ENCODE results near the gene RPL12.

RPL12 gene

DNA sequence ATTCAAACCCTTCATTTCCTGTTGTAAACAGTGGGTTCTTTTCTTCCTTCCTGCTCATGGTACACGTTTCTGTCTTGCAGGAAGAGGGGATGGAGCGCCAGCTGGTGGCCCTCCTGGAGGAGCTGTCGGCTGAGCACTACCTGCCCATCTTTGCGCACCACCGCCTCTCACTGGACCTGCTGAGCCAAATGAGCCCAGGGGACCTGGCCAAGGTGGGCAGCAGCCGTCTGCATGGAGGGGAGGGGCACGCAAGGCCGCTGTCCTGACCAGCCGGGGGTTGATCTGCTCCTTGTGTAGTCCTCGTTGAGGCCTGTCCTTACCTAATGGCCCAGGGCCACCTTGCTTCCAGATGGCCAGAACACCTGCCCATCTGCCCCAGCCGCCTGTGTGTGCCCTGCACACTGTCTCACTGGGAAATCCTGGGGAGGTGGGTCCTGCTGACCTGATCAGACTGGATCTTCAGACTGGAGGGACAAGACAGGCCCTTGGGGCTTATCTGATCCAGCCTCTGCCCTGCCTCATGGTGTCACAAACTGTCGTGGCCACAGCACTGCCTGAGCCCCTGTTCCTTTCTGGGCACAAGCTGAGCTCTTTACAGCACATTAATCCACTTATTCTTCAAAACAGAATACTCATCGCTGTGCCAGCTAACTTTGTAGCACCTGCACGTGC, 44.8 kb upstream of the RPL12 start:
- Histone ChIP-seq H3K27me3 (ENCODE audit: insufficient read depth, low read length, poor library complexity) (no peaks in the 10 kb centered on the region), H3K4me1 (ENCODE audit: insufficient read depth, low read length) (no peaks in the 10 kb centered on the region), H2AFZ (ENCODE audit: low read depth, low read length) (no peak overlapping the region), H3K9ac (ENCODE audit: low read depth, low read length) (no peak overlapping the region), H3K4me2 (ENCODE audit: insufficient read depth, low read length) (no peak overlapping the region), H3K79me2 (ENCODE audit: insufficient read depth, low read length) (no peaks in the 10 kb centered on the region), H3K4me3 (ENCODE audit: low read depth in 1 of 2, low read length in 2 of 2) (no peak overlapping the region), H3K9me3 (ENCODE audit: insufficient read depth, low read length, severe bottlenecking) (no peaks in the 10 kb centered on the region), H3K36me3 (ENCODE audit: insufficient read depth, low read length) (peaks cover 23% of the 10 kb centered on the region), H4K20me1 (ENCODE audit: insufficient read depth, low read length) (no peaks in the 10 kb centered on the region; the same call in 1 of the 2 replicates), H3K27ac (ENCODE audit: low read length) (no peak overlapping the region)
- ATAC-seq (ENCODE audit: insufficient read depth, low read depth) (no peak), DNase-seq (no peak)
- TF ChIP-seq, protein P1, sequence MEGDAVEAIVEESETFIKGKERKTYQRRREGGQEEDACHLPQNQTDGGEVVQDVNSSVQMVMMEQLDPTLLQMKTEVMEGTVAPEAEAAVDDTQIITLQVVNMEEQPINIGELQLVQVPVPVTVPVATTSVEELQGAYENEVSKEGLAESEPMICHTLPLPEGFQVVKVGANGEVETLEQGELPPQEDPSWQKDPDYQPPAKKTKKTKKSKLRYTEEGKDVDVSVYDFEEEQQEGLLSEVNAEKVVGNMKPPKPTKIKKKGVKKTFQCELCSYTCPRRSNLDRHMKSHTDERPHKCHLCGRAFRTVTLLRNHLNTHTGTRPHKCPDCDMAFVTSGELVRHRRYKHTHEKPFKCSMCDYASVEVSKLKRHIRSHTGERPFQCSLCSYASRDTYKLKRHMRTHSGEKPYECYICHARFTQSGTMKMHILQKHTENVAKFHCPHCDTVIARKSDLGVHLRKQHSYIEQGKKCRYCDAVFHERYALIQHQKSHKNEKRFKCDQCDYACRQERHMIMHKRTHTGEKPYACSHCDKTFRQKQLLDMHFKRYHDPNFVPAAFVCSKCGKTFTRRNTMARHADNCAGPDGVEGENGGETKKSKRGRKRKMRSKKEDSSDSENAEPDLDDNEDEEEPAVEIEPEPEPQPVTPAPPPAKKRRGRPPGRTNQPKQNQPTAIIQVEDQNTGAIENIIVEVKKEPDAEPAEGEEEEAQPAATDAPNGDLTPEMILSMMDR (IDR thresholded peaks at IDR 0.05; ENCODE audit: borderline replicate concordance, extremely low read depth, low read length, poor library complexity, severe bottlenecking) = peak; percentile 8
- no peak for TF ChIP-seq EZH2 (IDR thresholded peaks at IDR 0.05; ENCODE audit: borderline replicate concordance, low read depth, low read length, severe bottlenecking)

DNA sequence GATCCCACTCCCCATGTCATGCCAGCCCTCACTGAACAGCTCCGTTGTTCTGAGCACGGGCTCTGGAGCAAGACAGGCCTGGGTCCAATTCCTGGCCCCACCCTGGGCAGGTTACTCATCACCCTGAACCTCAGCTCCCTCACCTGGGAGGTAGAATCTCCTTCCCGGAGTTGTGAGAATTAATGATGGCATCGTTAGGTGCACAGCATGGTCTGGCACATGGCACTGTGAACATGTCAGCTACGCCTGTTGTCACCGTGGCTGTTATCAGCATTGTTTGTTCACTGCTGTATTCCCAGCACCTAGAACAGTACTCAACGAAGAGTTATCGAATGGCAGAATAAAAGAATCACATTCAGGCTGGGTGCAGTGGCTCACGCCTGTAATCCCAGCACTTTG, 43.1 kb upstream of the RPL12 start:
- Histone ChIP-seq H3K9me3 (ENCODE audit: insufficient read depth, low read length, severe bottlenecking) (no peaks in the 10 kb centered on the region), H3K27ac (ENCODE audit: low read length) (no peak overlapping the region), H3K36me3 (ENCODE audit: insufficient read depth, low read length) (peaks cover 23% of the 10 kb centered on the region), H3K4me1 (ENCODE audit: insufficient read depth, low read length) (no peaks in the 10 kb centered on the region), H3K79me2 (ENCODE audit: insufficient read depth, low read length) (no peaks in the 10 kb centered on the region), H3K4me2 (ENCODE audit: insufficient read depth, low read length) (no peak overlapping the region), H3K9ac (ENCODE audit: low read depth, low read length) (no peak overlapping the region), H2AFZ (ENCODE audit: low read depth, low read length) (no peak overlapping the region), H3K27me3 (ENCODE audit: insufficient read depth, low read length, poor library complexity) (no peaks in the 10 kb centered on the region), H4K20me1 (ENCODE audit: insufficient read depth, low read length) (no peaks in the 10 kb centered on the region; the same call in 1 of the 2 replicates), H3K4me3 (ENCODE audit: low read depth in 1 of 2, low read length in 2 of 2) (no peak overlapping the region)
- TF ChIP-seq, protein P1 (IDR thresholded peaks at IDR 0.05; ENCODE audit: borderline replicate concordance, extremely low read depth, low read length, poor library complexity, severe bottlenecking) = no peak
- TF ChIP-seq EZH2 (IDR thresholded peaks at IDR 0.05; ENCODE audit: borderline replicate concordance, low read depth, low read length, severe bottlenecking) = no peak
- no peak for DNase-seq
- no peak for ATAC-seq (ENCODE audit: insufficient read depth, low read depth)

DNA sequence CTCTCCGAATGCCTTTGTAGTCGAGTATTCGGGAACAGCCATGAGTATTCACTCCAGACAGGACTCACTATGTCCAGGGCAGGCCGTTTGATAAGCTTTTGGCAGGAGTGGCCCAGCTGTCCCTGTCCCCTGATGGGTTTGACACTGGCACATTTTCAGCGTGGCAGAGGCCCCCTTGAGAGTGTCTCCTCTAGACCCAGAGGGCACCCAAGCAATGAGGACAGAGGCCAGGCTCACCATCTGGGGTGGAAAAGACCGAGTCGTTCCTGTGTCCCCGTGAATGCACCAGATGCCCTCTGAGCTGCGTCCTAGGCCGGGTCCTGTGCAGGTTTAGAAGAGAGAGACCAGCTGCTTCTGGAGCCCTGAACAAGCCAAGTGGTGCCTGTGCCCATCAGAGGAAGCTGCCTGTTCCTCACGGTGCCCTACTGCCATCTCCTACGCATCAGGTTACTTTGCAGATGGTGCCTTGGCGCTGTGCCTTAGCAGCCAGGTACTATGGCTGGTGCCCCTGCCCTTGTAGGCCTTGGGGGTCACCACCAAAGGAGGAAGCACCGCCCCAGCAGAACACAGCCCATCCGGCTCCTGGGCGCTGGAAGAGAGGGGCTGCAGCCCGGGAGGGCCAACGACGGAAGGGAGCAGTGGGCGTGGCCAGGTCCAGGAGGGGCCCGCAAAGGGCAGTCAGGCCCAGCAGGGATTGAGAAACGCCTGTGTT, 42.5 kb upstream of the RPL12 start:
- no peak overlapping the region for H3K4me2 ChIP-seq (ENCODE audit: insufficient read depth, low read length)
- TF ChIP-seq EZH2 (IDR thresholded peaks at IDR 0.05; ENCODE audit: borderline replicate concordance, low read depth, low read length, severe bottlenecking) = no peak
- TF ChIP-seq, protein P1 (IDR thresholded peaks at IDR 0.05; ENCODE audit: borderline replicate concordance, extremely low read depth, low read length, poor library complexity, severe bottlenecking) = no peak
- no peak overlapping the region for H3K9ac ChIP-seq (ENCODE audit: low read depth, low read length)
- H3K9me3 ChIP-seq (ENCODE audit: insufficient read depth, low read length, severe bottlenecking) = no peaks in the 10 kb centered on the region
- DNase-seq (no peak), ATAC-seq (ENCODE audit: insufficient read depth, low read depth) (no peak)
- H2AFZ ChIP-seq (ENCODE audit: low read depth, low read length) = no peak overlapping the region
- H3K4me3 ChIP-seq (ENCODE audit: low read depth in 1 of 2, low read length in 2 of 2) = no peak overlapping the region
- no peaks in the 10 kb centered on the region for H3K79me2 ChIP-seq (ENCODE audit: insufficient read depth, low read length)
- H3K36me3 ChIP-seq (ENCODE audit: insufficient read depth, low read length) = peaks cover 23% of the 10 kb centered on the region
- H3K4me1 ChIP-seq (ENCODE audit: insufficient read depth, low read length) = no peaks in the 10 kb centered on the region
- no peaks in the 10 kb centered on the region for H3K27me3 ChIP-seq (ENCODE audit: insufficient read depth, low read length, poor library complexity)
- no peak overlapping the region for H3K27ac ChIP-seq (ENCODE audit: low read length)
- H4K20me1 ChIP-seq (ENCODE audit: insufficient read depth, low read length) = no peaks in the 10 kb centered on the region; the same call in 1 of the 2 replicates
